Endothelial cell of umbilical vein (primary cell): ENCODE measurements around the gene EXOC6B.

Source experiments
- EZH2 ChIP-seq: IDR thresholded peaks from 2 replicates; pipeline ENCODE4 v1.6.1; 2012; ENCODE audit warnings: borderline replicate concordance, low read depth, mild to moderate bottlenecking, moderate library complexity, low read length, inconsistent platforms; ENCODE audit not compliant: severe bottlenecking
- TF ChIP-seq, protein P1 (sequence below), 2 donors: IDR thresholded peaks; 1 replicate in 1 of 2; 2 replicates in 1 of 2; pipeline ENCODE4 v1.5.1; 2011; ENCODE audit warnings: low read length in 2 of 2, mild to moderate bottlenecking in 2 of 2, moderate library complexity in 2 of 2, control low read depth in 1 of 2, inconsistent platforms in 1 of 2, low read depth in 1 of 2; ENCODE audit not compliant: insufficient read depth in 1 of 2; ENCODE audit errors: extremely low read depth in 1 of 2

DNA sequence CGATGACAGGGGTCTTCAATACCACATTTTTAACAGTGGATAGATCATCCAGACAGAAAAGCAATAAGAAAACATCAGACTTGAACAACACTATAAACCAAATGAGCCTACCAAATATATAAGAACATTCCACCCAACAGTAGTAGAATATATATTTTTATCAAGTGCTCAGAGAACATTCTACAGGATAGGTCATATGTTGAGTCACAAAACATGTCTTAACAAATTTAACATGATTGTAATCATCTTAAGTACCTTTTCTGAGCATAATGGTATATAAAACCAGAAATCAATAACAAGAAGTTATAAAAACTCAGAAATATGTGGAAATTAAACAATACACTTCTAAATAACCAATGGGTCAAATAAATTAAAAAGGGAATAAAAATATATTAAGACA lies 484.2 kb downstream of the EXOC6B start:
- no peak for TF ChIP-seq EZH2
- TF ChIP-seq, protein P1, sequence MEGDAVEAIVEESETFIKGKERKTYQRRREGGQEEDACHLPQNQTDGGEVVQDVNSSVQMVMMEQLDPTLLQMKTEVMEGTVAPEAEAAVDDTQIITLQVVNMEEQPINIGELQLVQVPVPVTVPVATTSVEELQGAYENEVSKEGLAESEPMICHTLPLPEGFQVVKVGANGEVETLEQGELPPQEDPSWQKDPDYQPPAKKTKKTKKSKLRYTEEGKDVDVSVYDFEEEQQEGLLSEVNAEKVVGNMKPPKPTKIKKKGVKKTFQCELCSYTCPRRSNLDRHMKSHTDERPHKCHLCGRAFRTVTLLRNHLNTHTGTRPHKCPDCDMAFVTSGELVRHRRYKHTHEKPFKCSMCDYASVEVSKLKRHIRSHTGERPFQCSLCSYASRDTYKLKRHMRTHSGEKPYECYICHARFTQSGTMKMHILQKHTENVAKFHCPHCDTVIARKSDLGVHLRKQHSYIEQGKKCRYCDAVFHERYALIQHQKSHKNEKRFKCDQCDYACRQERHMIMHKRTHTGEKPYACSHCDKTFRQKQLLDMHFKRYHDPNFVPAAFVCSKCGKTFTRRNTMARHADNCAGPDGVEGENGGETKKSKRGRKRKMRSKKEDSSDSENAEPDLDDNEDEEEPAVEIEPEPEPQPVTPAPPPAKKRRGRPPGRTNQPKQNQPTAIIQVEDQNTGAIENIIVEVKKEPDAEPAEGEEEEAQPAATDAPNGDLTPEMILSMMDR (IDR thresholded peaks at IDR 0.05; ENCODE audit: extremely low read depth in 1 of 2, insufficient read depth in 1 of 2, low read depth in 1 of 2, low read length in 2 of 2): no peak
